H1 (cell line): Measurements from ENCODE around the gene ENTPD8. TPM values are rescaled to one million over a fixed set of nuclear protein-coding genes. Genes with fewer than 3 reads are reported as not detected.

ENCODE experiments used
- NANOG ChIP-seq: IDR thresholded peaks from 2 replicates; pipeline ENCODE4 v1.6.1; 2011; ENCODE audit warnings: low read length, low read depth, mild to moderate bottlenecking, inconsistent platforms; ENCODE audit not compliant: insufficient read depth, poor library complexity, severe bottlenecking
- SIN3A ChIP-seq, 2 experiments: IDR thresholded peaks in 1 of 2; conservative IDR thresholded peaks in 1 of 2; 2 replicates each; pipeline ENCODE4 v1.6.1; 2011 to 2012; ENCODE audit warnings: low read length in 2 of 2, improper control_type of control experiment in 1 of 2, low read depth in 1 of 2, mild to moderate bottlenecking in 1 of 2
- TAF1 ChIP-seq: IDR thresholded peaks from 2 replicates; pipeline ENCODE4 v1.6.1; 2011; ENCODE audit warnings: mild to moderate bottlenecking, low read depth, low read length
- TCF12 ChIP-seq: IDR thresholded peaks from 2 replicates; pipeline ENCODE4 v1.6.1; 2011; ENCODE audit warnings: low read depth, mild to moderate bottlenecking, low read length
- TEAD4 ChIP-seq: IDR thresholded peaks from 2 replicates; pipeline ENCODE4 v1.6.1; 2012; ENCODE audit warnings: low read depth, low read length, inconsistent platforms, mixed read lengths
- YY1 ChIP-seq: IDR thresholded peaks from 2 replicates; pipeline ENCODE4 v1.6.1; 2011; ENCODE audit warnings: low read depth, mild to moderate bottlenecking, low read length
- polyA plus RNA-seq, 7 experiments: library from polyadenylated mRNA; depleted of rRNA in 3 of 7; stranded (reverse) in 5 of 7; unstranded in 2 of 7; fragments of >200 nt in 5 of 7; fragments of 200-250 nt in 2 of 7; gene quantifications; 1 replicate in 5 of 7; 2 replicates in 1 of 7; 4 replicates in 1 of 7; pipeline versions ENCODE4 v1.2.1 to v1.2.3, GENCODE V29; 2011 to 2013; ENCODE audit warnings: missing spikeins in 2 of 7, mixed read lengths in 2 of 7
- total RNA-seq: library from RNA; stranded (reverse); fragmentation: NEBNext Ultra II Directional; extraction: Animal tissue kit (Norgen Biotek cat#: 25700); gene quantifications from 2 replicates; pipeline ENCODE4 v1.2.1, GENCODE V29; 2021

ENTPD8 gene
- total and polyA plus RNA-seq, 2 of the 8 experiments (the other 6 are each of a cell fraction or from before 2014, with no cell fraction given) = 0.48 to 0.51 TPM

GRCh38 chr9:137411645-137412380, 29.3 kb downstream of the ENTPD8 start (continued):
- TF ChIP-seq TAF1 (no peak), SIN3A (conservative IDR thresholded peaks at IDR 0.05 in 1 of 2, IDR thresholded peaks at IDR 0.05 in 1 of 2; ENCODE audit: low read depth in 1 of 2, low read length in 2 of 2) (no peak), YY1 (no peak), TCF12 (no peak), TEAD4 (no peak), NANOG (no peak)
